Measurements from ENCODE around the gene CARM1. TPM values are rescaled to one million over a fixed set of nuclear protein-coding genes. Genes with fewer than 3 reads are reported as not detected.

Gene CARM1
- total RNA-seq, 1 donor from 2014 or later = 56.7 TPM

DNA sequence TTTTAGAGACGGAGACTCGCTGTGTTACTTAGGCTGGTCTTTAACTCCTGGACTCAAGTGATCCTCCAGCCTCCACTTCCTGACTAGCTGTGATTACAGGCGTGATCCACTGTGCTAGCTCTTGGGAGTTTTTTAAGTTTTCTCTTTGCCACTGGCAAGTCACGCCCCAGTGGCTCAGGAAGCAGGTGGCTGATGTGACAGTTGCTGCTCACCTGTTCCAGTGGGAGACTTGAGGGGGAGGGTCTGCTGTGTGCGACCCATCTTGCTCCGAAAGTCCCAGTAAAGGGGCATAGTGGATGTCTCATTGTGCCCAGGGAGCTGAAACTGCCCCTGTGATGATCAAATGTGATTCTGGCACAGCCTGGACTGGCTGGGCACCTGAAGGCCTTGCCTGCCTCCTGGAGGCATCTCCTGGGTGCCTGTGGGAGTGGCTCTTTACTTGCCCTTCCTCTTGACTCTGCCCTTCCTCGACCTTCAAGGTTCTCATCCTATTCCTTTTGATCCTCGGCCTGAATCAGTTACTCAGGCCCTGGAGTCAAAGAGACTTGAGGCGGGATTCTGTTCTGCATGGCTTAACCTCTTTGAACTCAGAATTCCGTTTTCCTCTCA, 97.3 kb downstream of the CARM1 start:
- no peak for DNase-seq (ENCODE audit: extremely low read depth, low read depth, low spot score)

- no peak for DNase-seq (ENCODE audit: extremely low read depth, low read depth, low spot score)
These were observed 99.9 kb downstream of the CARM1 start for GRCh38 chr19:10971107-10971726.

Other genes with a start within 250 kb of the CARM1 start
- 92.2 and 129 TPM in 2 replicates for gene SLC44A2, start 246.0 kb upstream of the CARM1 start, total RNA-seq
- 99.9 and 183 TPM in 2 replicates for gene ILF3, start 217.2 kb upstream of the CARM1 start, total RNA-seq
- 23.9 and 25.6 TPM in 2 replicates for gene QTRT1, start 170.1 kb upstream of the CARM1 start, total RNA-seq
- 123 and 178 TPM in 2 replicates for gene DNM2, start 153.5 kb upstream of the CARM1 start, total RNA-seq
- gene TMED1, start 35.3 kb upstream of the CARM1 start, total RNA-seq = 50.2 and 50.7 TPM in 2 replicates
- 0.44 TPM in 1 of 2 replicates, not detected in the other for gene C19orf38, start 23.1 kb upstream of the CARM1 start, total RNA-seq
- 44.3 and 66.8 TPM in 2 replicates for gene YIPF2, start 57.1 kb downstream of the CARM1 start, total RNA-seq
- 27.7 and 38.3 TPM in 2 replicates for gene TIMM29, start 57.3 kb downstream of the CARM1 start, total RNA-seq
- gene SMARCA4, start 89.5 kb downstream of the CARM1 start, total RNA-seq = 157 and 172 TPM in 2 replicates
- gene LDLR, start 217.9 kb downstream of the CARM1 start, total RNA-seq = 105 and 163 TPM in 2 replicates